Parathyroid adenoma (tissue), 2 donors: ENCODE results near the gene ETFRF1.

Experiments
- H2AFZ ChIP-seq: fragments of 300-600 bp; sonication (generic); one replicate; pipeline ENCODE4 v1.7.0; 2017; ENCODE audit warnings: antibody characterized with exemption, mild to moderate bottlenecking
- H3K27ac ChIP-seq: fragments of 300-600 bp; sonication (generic); one replicate; pipeline ENCODE4 v1.7.0; 2017
- H3K27me3 ChIP-seq: fragments of 300-600 bp; sonication (generic); one replicate; pipeline ENCODE4 v1.7.0; 2017; ENCODE audit warnings: low read length; ENCODE audit not compliant: control insufficient read depth, insufficient read depth
- H3K36me3 ChIP-seq: fragments of 300-600 bp; sonication (generic); one replicate; pipeline ENCODE4 v1.7.0; 2017; ENCODE audit warnings: low read length; ENCODE audit not compliant: control insufficient read depth, insufficient read depth
- H3K4me1 ChIP-seq: fragments of 300-600 bp; sonication (generic); one replicate; pipeline ENCODE4 v1.7.0; 2017; ENCODE audit warnings: control low read depth
- H3K4me2 ChIP-seq: fragments of 300-600 bp; sonication (generic); one replicate; pipeline ENCODE4 v1.7.0; 2017; ENCODE audit warnings: low read length
- H3K4me3 ChIP-seq: fragments of 300-600 bp; sonication (generic); one replicate; pipeline ENCODE4 v1.7.0; 2017; ENCODE audit warnings: low read depth, low read length
- H3K79me2 ChIP-seq: fragments of 300-600 bp; sonication (generic); one replicate; pipeline ENCODE4 v1.7.0; 2017; ENCODE audit warnings: control low read depth
- H3K9ac ChIP-seq: fragments of 300-600 bp; sonication (generic); one replicate; pipeline ENCODE4 v1.7.0; 2017; ENCODE audit warnings: mild to moderate bottlenecking
- H3K9me3 ChIP-seq: fragments of 300-600 bp; sonication (generic); one replicate; pipeline ENCODE4 v1.7.0; 2017; ENCODE audit warnings: low read length; ENCODE audit not compliant: control insufficient read depth
- CTCF ChIP-seq: fragments of 300-600 bp; sonication (generic); IDR thresholded peaks from one replicate; pipeline ENCODE4 v1.7.0; 2017; ENCODE audit warnings: antibody characterized with exemption, mild to moderate bottlenecking
- donor health status: primary hyperparathyroidism.

The ETFRF1 gene

GRCh38 chr12:25236190-25236589, 41.2 kb downstream of the ETFRF1 start:
- Histone ChIP-seq H3K4me2 (no peak overlapping the region), H3K9me3 (no peaks in the 10 kb centered on the region), H3K36me3 (no peaks in the 10 kb centered on the region), H3K9ac (no peak overlapping the region), H3K79me2 (peaks cover 29% of the 10 kb centered on the region), H3K4me1 (no peaks in the 10 kb centered on the region), H2AFZ (no peak overlapping the region), H3K27me3 (no peaks in the 10 kb centered on the region), H3K27ac (no peak overlapping the region), H3K4me3 (no peak overlapping the region)
- no peak for TF ChIP-seq CTCF

DNA sequence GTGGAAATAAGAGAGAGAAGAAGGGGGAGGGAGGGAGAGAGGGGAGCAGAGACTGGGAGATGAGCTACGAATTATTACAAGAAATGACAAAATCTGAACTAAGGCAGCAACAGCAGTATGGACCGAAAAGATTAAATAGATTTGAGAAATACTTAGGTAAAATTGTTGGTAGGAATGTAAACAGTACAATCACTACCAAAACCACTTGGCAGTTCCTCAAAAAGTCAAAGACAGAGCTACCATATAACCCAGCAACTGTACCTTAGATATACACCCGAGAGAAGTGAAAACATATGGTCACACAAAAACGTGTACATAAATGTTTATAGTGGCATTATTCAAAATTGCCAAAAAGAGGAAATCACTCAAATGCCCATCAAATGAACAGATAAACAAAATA, 41.6 kb downstream of the ETFRF1 start:
- Histone ChIP-seq H3K27ac (no peak overlapping the region), H3K4me2 (no peak overlapping the region), H2AFZ (no peak overlapping the region), H3K9me3 (no peaks in the 10 kb centered on the region), H3K4me3 (no peak overlapping the region), H3K79me2 (peaks cover 29% of the 10 kb centered on the region), H3K9ac (no peak overlapping the region), H3K27me3 (no peaks in the 10 kb centered on the region), H3K36me3 (no peaks in the 10 kb centered on the region), H3K4me1 (no peaks in the 10 kb centered on the region)
- TF ChIP-seq CTCF, result no peak

DNA sequence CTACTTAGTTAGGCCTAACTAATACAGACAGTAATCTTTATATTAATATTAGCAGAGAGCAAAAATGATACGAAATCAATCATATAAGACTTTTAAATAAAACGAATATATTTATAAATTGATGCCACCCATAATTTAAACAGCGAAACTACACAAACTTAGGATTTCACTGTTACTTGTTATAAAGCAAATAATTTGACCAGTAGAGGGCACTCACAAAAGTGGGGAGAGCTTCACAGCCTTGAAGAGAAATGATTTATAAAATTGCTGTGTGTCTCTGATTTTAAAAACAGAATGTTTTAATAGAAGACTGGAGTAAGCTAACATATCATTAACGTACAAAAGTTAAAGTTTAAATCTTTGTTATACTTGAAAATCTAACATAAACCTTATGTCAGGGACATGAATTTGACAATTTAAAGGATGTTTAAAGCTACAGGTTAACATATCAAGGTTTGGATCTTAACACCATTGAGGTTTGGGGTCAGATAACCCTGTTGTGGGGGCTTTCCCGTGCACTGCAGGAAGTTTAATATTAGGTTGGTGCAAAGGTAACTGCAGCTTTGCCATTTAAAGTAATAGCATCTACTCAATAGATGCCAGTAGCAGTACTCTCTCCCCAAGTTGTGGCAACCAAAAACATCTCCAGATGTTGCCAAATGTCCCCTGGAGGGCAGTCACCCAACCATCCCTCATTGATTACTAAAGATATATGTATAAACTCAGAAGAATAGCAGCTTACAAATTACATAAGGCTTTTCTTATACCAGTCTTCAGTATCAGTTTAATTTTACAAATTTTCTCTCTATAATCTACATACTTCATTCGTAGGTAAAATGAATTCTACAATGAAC, 46.4 kb downstream of the ETFRF1 start:
- H3K36me3 ChIP-seq, result no peaks in the 10 kb centered on the region
- no peak overlapping the region for H3K9ac ChIP-seq
- H3K4me3 ChIP-seq, result no peak overlapping the region
- H3K4me2 ChIP-seq, result no peak overlapping the region
- H3K27ac ChIP-seq, result no peak overlapping the region
- no peak overlapping the region for H2AFZ ChIP-seq
- no peaks in the 10 kb centered on the region for H3K9me3 ChIP-seq
- H3K79me2 ChIP-seq, result peaks cover 18% of the 10 kb centered on the region
- peak; percentile 75 for TF ChIP-seq CTCF
- H3K27me3 ChIP-seq, result no peaks in the 10 kb centered on the region
- H3K4me1 ChIP-seq, result peaks cover 4% of the 10 kb centered on the region

- no peak for TF ChIP-seq CTCF
- Histone ChIP-seq H3K9ac (no peak overlapping the region), H2AFZ (no peak overlapping the region), H3K4me3 (no peak overlapping the region), H3K36me3 (no peaks in the 10 kb centered on the region), H3K4me1 (peaks cover 4% of the 10 kb centered on the region), H3K4me2 (no peak overlapping the region), H3K79me2 (peaks cover 10% of the 10 kb centered on the region), H3K9me3 (no peaks in the 10 kb centered on the region), H3K27ac (no peak overlapping the region), H3K27me3 (no peaks in the 10 kb centered on the region)
Observed at GRCh38 chr12:25242981-25243679, 48.1 kb downstream of the ETFRF1 start.
